Measurements from ENCODE around the gene CASQ2. TPM values are rescaled to one million over a fixed set of nuclear protein-coding genes. Genes with fewer than 3 reads are reported as not detected.

The CASQ2 gene
- total RNA-seq, 4 donors from 2014 or later: 0.19 to 4.9 (median 2.0) TPM

GRCh38 chr1:115655306-115655663, 113.2 kb downstream of the CASQ2 start:
- TF ChIP-seq CTCF (IDR thresholded peaks at IDR 0.05): no peak
- no peak for TF ChIP-seq POLR2A (IDR thresholded peaks at IDR 0.05)
- WGBS, 2 donors: 33 to 38% methylated on average over 7 of the region's 7 CpGs
- intact Hi-C loops (cut with DNase I; ENCODE audit: low total_unique reads): no loop called here
- no peak for DNase-seq (ENCODE audit: low spot score in 2 of 2)
- H3K4me3 ChIP-seq (ENCODE audit: low read depth, poor library complexity, severe bottlenecking): no peak overlapping the region

GRCh38 chr1:115654663-115655305, 113.7 kb downstream of the CASQ2 start:
- DNase-seq (ENCODE audit: low spot score in 2 of 2): no peak
- WGBS, 2 donors: 28 to 35% methylated on average over 14 of the region's 14 CpGs
- intact Hi-C loops (cut with DNase I; ENCODE audit: low total_unique reads): no loop called here
- no peak overlapping the region for H3K4me3 ChIP-seq (ENCODE audit: low read depth, poor library complexity, severe bottlenecking)
- TF ChIP-seq CTCF (IDR thresholded peaks at IDR 0.05) (no peak), POLR2A (IDR thresholded peaks at IDR 0.05) (no peak)

GRCh38 chr1:115654125-115654524, 114.4 kb downstream of the CASQ2 start:
- 86 to 87% methylated on average over 3 of the region's 3 CpGs for WGBS, 2 donors

GRCh38 chr1:115652236-115652788, 116.2 kb downstream of the CASQ2 start:
- TF ChIP-seq POLR2A (IDR thresholded peaks at IDR 0.05): no peak
- TF ChIP-seq CTCF (IDR thresholded peaks at IDR 0.05): no peak
- no peak for DNase-seq (ENCODE audit: low spot score in 2 of 2)
- H3K4me3 ChIP-seq (ENCODE audit: low read depth, poor library complexity, severe bottlenecking): no peak overlapping the region
- intact Hi-C loops (cut with DNase I; ENCODE audit: low total_unique reads): no loop called here
- 91 to 98% methylated on average over 2 of the region's 2 CpGs for WGBS, 2 donors

More at GRCh38 chr1:115654125-115654524, 114.4 kb downstream of the CASQ2 start:
- intact Hi-C loops (cut with DNase I; ENCODE audit: low total_unique reads): no loop called here
- TF ChIP-seq CTCF (IDR thresholded peaks at IDR 0.05): no peak
- no peak for TF ChIP-seq POLR2A (IDR thresholded peaks at IDR 0.05)
- no peak for DNase-seq (ENCODE audit: low spot score in 2 of 2)
- H3K4me3 ChIP-seq (ENCODE audit: low read depth, poor library complexity, severe bottlenecking): no peak overlapping the region

GRCh38 chr1:115651391-115651790, 117.1 kb downstream of the CASQ2 start:
- WGBS, 2 donors: 94 to 95% methylated on average over 8 of the region's 8 CpGs
- intact Hi-C loops (cut with DNase I; ENCODE audit: low total_unique reads): no loop called here
- TF ChIP-seq CTCF (IDR thresholded peaks at IDR 0.05) (no peak), POLR2A (IDR thresholded peaks at IDR 0.05) (no peak)
- DNase-seq (ENCODE audit: low spot score in 2 of 2): no peak
- H3K4me3 ChIP-seq (ENCODE audit: low read depth, poor library complexity, severe bottlenecking): no peak overlapping the region

- intact Hi-C loops (cut with DNase I; ENCODE audit: low total_unique reads): no loop called here
- WGBS, 2 donors: 69 to 73% methylated on average over 3 of the region's 3 CpGs
- no peak overlapping the region for H3K4me3 ChIP-seq (ENCODE audit: low read depth, poor library complexity, severe bottlenecking)
- DNase-seq (ENCODE audit: low spot score in 2 of 2): no peak
- TF ChIP-seq POLR2A (IDR thresholded peaks at IDR 0.05) (no peak), CTCF (IDR thresholded peaks at IDR 0.05) (no peak)
Observed at GRCh38 chr1:115650961-115651360, 117.6 kb downstream of the CASQ2 start.
